GM21528 (cell line): Measurements from ENCODE around the gene CAMKK2.
"Not testable (repeated sequence)": the region's sequence is repeated elsewhere in the genome, so short reads cannot be mapped to it uniquely, and the experiment has no call there.

Experiments used
- ATAC-seq: cut with Tn5 transposase; IDR thresholded peaks from one replicate; pipeline ENCODE4 v1.9.1; 2021; ENCODE audit warnings: mild to moderate bottlenecking, moderate library complexity; ENCODE audit not compliant: unreplicated experiment, low FRiP score

The CAMKK2 gene

DNA sequence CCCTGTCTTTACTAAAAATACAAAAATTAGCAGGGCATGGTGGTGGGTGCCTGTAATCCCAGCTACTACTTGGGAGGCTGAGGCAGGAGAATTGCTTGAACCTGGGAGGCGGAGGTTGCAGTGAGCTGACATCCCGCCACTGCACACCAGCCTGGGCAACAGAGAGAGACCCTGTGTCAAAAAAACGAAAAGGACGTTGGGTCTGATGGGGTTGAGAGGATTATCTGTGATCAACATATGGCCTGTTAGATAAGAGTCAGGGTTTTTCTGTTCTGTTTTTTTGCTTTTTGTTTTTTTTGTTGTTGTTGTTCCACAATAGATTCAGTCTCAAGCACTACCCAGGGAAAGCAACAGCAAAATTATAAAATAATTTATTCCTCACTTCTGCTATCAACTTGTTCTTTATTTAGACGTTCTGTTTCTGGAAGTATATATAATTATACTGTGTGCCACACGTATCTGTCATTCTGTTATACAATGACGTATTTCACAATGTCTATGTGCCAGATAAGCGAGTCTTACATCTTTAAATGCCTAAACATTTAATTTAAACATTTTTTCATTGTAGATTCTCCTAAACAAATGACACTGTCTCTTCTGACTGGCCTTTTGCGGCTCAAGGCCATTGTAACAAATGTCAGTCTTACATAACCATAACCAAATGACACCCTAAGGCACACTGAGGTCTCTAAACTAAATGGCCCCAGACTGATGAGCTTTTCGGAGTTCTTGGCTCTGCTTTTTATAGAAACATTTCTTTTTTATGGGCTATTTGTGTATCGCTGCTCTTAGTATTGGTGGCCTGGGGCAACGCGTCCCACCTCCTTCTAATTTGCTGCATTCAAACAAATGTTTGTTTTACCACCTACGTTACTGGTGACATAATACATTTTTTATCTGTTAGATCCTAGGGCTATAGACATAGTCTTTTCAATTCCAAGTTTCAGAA is 93.8 kb downstream of the CAMKK2 start:
- no peak for ATAC-seq

DNA sequence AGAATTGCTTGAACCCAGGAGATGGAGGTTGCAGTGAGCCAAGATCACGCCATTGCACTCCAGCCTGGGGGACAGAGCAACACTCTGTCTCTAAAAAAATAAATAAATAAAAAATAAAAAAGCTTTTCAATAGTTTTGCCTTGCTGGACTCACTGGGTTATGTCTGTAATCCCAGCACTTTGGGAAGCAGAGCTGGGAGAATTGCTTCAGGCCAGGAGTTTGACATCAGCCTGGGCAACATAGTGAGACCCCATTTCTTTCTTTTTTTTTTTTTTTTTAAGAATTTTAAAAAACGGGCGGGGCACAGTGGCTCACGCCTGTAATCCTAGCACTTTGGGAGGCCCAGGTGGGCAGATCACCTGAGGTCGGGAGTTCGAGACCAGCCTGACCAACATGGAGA is 95.4 kb downstream of the CAMKK2 start:
- ATAC-seq = not testable (repeated sequence)

DNA sequence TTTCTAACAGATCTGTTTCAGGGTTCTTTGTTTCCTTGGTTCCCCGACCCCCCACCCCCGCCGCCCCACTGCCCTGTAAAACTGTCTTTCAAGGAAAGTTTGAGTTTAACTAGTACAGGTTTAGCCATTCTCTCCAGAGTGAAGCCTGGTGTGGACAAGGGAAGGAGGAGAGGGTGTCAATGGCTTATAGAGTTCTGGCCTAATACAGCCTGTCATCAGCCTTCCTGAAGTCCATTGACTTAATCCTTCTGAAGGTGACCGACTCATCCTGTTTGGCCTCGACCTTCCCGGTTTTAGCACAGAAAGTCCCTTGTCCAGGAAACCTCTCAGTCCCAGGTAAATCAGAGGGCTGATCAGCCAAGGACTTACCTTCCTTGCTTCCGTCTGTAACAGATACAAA is 97.6 kb downstream of the CAMKK2 start:
- no peak for ATAC-seq

DNA sequence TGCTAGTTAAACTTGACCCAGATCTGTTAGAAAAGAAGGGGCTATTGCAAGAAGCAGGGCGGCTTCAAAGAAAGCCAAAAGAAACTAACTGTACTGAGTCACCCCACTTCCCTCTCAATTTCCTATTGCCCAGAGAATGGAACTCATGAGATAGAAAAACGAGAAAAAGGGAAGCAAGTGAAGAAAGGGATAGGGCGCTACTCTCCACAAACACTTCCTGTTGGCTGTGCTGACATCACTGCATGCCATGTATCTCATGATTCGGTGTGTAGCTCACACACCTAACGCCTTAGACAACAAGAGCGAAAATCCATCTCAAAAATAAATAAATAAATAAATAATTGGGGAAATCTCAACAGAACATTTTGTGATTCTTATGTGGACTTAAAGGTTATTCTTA is 99.6 kb downstream of the CAMKK2 start:
- no peak for ATAC-seq

- ATAC-seq = no peak
These were observed 105.4 kb downstream of the CAMKK2 start for GRCh38 chr12:121191151-121191550.

GRCh38 chr12:121190523-121191031 is 105.9 kb downstream of the CAMKK2 start:
- no peak for ATAC-seq

- no peak for ATAC-seq
These were observed 106.8 kb downstream of the CAMKK2 start for GRCh38 chr12:121189619-121190155.

- no peak for ATAC-seq
These were observed 107.4 kb downstream of the CAMKK2 start for GRCh38 chr12:121189131-121189530.

- no peak for ATAC-seq
These were observed 108.3 kb downstream of the CAMKK2 start for GRCh38 chr12:121188227-121188626.
